Measurements from ENCODE around the gene IL10RA. TPM values are rescaled to one million over a fixed set of nuclear protein-coding genes. Genes with fewer than 3 reads are reported as not detected.

Gene IL10RA
- polyA plus RNA-seq, 3 donors, result 152 to 413 (median 226) TPM

DNA sequence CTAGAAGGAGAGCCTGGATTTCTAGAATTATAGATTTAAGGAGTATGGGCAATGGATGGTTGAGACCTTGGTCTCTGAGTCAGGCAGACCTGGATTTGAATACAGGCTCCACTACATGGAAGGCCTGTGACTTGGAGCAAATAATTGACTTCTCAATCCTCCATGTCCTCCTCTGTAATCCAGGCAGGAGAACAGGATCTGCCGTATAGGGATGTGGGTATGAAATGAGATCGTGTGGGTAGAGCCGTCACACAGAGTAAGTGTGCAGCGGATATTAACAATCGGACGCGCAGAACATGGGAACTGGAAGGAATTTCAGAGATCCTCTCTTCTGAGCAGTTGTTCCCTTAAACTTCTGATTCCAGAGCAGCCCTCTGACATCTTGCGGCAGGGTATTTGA lies 45.5 kb upstream of the IL10RA start:
- Mint-ChIP-seq H3K27me3 (ENCODE audit: low read depth in 3 of 3) (peaks cover 1 to 8% (median 3%) of the 10 kb centered on the region in 3 donors), H3K36me3 (no peaks in the 10 kb centered on the region), H3K27ac (peak overlapping the region in 1 of 7 donors; percentile 70), H3K4me3 (no peak overlapping the region), H3K9me3 (no peaks in the 10 kb centered on the region), H3K4me1 (peaks cover 9% of the 10 kb centered on the region)
- Histone ChIP-seq H3K36me3 (replicated peaks in 1 of 2; ENCODE audit: control insufficient read depth in 1 of 2, insufficient read depth in 2 of 2, low read length in 2 of 2) (no peaks in the 10 kb centered on the region), H3K9me3 (replicated peaks in 1 of 2; ENCODE audit: control insufficient read depth in 1 of 2, insufficient read depth in 1 of 2, low read length in 2 of 2) (no peaks in the 10 kb centered on the region), H2AFZ (ENCODE audit: insufficient read depth, low read depth, low read length, poor library complexity, severe bottlenecking) (no peak overlapping the region), H3K4me1 (ENCODE audit: control insufficient read depth in 1 of 2, insufficient read depth in 2 of 2, low read length in 2 of 2) (no peaks in the 10 kb centered on the region), H4K20me1 (ENCODE audit: insufficient read depth, low read length) (no peaks in the 10 kb centered on the region), H3K4me2 (replicated peaks; ENCODE audit: extremely low read depth, low read length, poor library complexity, severe bottlenecking) (no peak overlapping the region), H3K79me2 (ENCODE audit: insufficient read depth, low read length) (no peaks in the 10 kb centered on the region), H3K9ac (ENCODE audit: insufficient read depth, low read length, poor library complexity, severe bottlenecking) (no peak overlapping the region), H3K27me3 (ENCODE audit: control insufficient read depth in 2 of 2, insufficient read depth in 2 of 2, low read length in 2 of 2) (no peaks in the 10 kb centered on the region), H3K4me3 (replicated peaks in 1 of 3; ENCODE audit: low read depth in 2 of 3, low read length in 3 of 3) (no peak overlapping the region), H3K27ac (ENCODE audit: low read depth in 1 of 2, low read length in 2 of 2) (no peak overlapping the region)
- 99% methylated on average over 8 of the region's 8 CpGs for whole genome bisulfite sequencing (ENCODE audit: insufficient coverage)
- intact Hi-C loops (cut with micrococcal nuclease), result loop anchor here (5.0 to 10.0 kb wide), 2 partner anchors 88 to 516 kb away; no protein-coding TSS in a partner anchor
- no peak for DNase-seq
- TF ChIP-seq, protein P1, sequence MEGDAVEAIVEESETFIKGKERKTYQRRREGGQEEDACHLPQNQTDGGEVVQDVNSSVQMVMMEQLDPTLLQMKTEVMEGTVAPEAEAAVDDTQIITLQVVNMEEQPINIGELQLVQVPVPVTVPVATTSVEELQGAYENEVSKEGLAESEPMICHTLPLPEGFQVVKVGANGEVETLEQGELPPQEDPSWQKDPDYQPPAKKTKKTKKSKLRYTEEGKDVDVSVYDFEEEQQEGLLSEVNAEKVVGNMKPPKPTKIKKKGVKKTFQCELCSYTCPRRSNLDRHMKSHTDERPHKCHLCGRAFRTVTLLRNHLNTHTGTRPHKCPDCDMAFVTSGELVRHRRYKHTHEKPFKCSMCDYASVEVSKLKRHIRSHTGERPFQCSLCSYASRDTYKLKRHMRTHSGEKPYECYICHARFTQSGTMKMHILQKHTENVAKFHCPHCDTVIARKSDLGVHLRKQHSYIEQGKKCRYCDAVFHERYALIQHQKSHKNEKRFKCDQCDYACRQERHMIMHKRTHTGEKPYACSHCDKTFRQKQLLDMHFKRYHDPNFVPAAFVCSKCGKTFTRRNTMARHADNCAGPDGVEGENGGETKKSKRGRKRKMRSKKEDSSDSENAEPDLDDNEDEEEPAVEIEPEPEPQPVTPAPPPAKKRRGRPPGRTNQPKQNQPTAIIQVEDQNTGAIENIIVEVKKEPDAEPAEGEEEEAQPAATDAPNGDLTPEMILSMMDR (IDR thresholded peaks at IDR 0.05), result no peak

GRCh38 chr11:117941163-117941707 lies 45.0 kb upstream of the IL10RA start:
- Mint-ChIP-seq H3K9me3 (no peaks in the 10 kb centered on the region), H3K27ac (peak overlapping the region in 2 of 7 donors; percentile 15 to 70), H3K36me3 (peaks cover 0 to 3% of the 10 kb centered on the region in 2 donors), H3K27me3 (ENCODE audit: low read depth in 3 of 3) (peaks cover 1 to 8% (median 3%) of the 10 kb centered on the region in 3 donors), H3K4me1 (peaks cover 9% of the 10 kb centered on the region), H3K4me3 (no peak overlapping the region)
- no peak overlapping the region for H3K27ac ChIP-seq (ENCODE audit: low read depth in 1 of 2, low read length in 2 of 2)
- H3K79me2 ChIP-seq (ENCODE audit: insufficient read depth, low read length), result no peaks in the 10 kb centered on the region
- 96% methylated on average over 3 of the region's 4 CpGs for WGBS (ENCODE audit: insufficient coverage)
- H2AFZ ChIP-seq (ENCODE audit: insufficient read depth, low read depth, low read length, poor library complexity, severe bottlenecking), result no peak overlapping the region
- H3K9me3 ChIP-seq (replicated peaks in 1 of 2; ENCODE audit: control insufficient read depth in 1 of 2, insufficient read depth in 1 of 2, low read length in 2 of 2), result no peaks in the 10 kb centered on the region
- no peaks in the 10 kb centered on the region for H3K36me3 ChIP-seq (replicated peaks in 1 of 2; ENCODE audit: control insufficient read depth in 1 of 2, insufficient read depth in 2 of 2, low read length in 2 of 2)
- no peaks in the 10 kb centered on the region for H3K4me1 ChIP-seq (ENCODE audit: control insufficient read depth in 1 of 2, insufficient read depth in 2 of 2, low read length in 2 of 2)
- intact Hi-C loops (cut with micrococcal nuclease), result loop anchor here (5.0 to 10.0 kb wide), 2 partner anchors 89 to 516 kb away; no protein-coding TSS in a partner anchor
- TF ChIP-seq, protein P1 (IDR thresholded peaks at IDR 0.05), result no peak
- no peak overlapping the region for H3K4me3 ChIP-seq (replicated peaks in 1 of 3; ENCODE audit: low read depth in 2 of 3, low read length in 3 of 3)
- no peak overlapping the region for H3K9ac ChIP-seq (ENCODE audit: insufficient read depth, low read length, poor library complexity, severe bottlenecking)
- H3K4me2 ChIP-seq (replicated peaks; ENCODE audit: extremely low read depth, low read length, poor library complexity, severe bottlenecking), result no peak overlapping the region
- H4K20me1 ChIP-seq (ENCODE audit: insufficient read depth, low read length), result no peaks in the 10 kb centered on the region
- no peak for DNase-seq
- H3K27me3 ChIP-seq (ENCODE audit: control insufficient read depth in 2 of 2, insufficient read depth in 2 of 2, low read length in 2 of 2), result no peaks in the 10 kb centered on the region
